SU-DHL-6 (cell line): Measurements from ENCODE around the gene PRR36.

Source experiments
- H2AFZ ChIP-seq: fragments of 200-600 bp; sonication (generic); 2 replicates; pipeline ENCODE4 v1.6.1; 2014; ENCODE audit warnings: low read depth, mild to moderate bottlenecking, moderate library complexity, mixed read lengths, antibody characterized with exemption, low read length; ENCODE audit not compliant: severe bottlenecking
- H3F3A ChIP-seq: fragments of 200-600 bp; shearing (Covaris generic); 2 replicates; pipeline ENCODE4 v1.6.0; 2016; ENCODE audit warnings: antibody characterized with exemption, mild to moderate bottlenecking; ENCODE audit not compliant: insufficient read depth
- H3K27ac ChIP-seq: fragments of 200-600 bp; sonication (generic); 2 replicates; pipeline ENCODE4 v1.5.1; 2016; ENCODE audit warnings: low read depth, mild to moderate bottlenecking, low read length, moderate library complexity, mixed read lengths
- H3K27me3 ChIP-seq: fragments of 200-600 bp; sonication (generic), shearing (Covaris generic); 2 replicates; pipeline ENCODE4 v1.6.0; 2014; ENCODE audit warnings: mild to moderate bottlenecking, low read length
- H3K36me3 ChIP-seq: fragments of 200-600 bp; sonication (generic); 2 replicates; pipeline ENCODE4 v1.6.1; 2014; ENCODE audit warnings: mild to moderate bottlenecking, low read length, mixed read lengths
- H3K4me2 ChIP-seq: fragments of 300-600, 200-600 bp; shearing (Covaris generic), sonication (generic); 2 replicates; pipeline ENCODE4 v1.6.0; 2014; ENCODE audit warnings: low read length, low read depth, mild to moderate bottlenecking; ENCODE audit not compliant: poor library complexity, severe bottlenecking
- H3K4me3 ChIP-seq: fragments of 200-600 bp; sonication (generic); 2 replicates; pipeline ENCODE4 v1.5.1; 2014; ENCODE audit warnings: antibody characterized with exemption, low read length, mild to moderate bottlenecking, mixed read lengths; ENCODE audit not compliant: insufficient read depth, poor library complexity, severe bottlenecking
- H3K79me2 ChIP-seq: fragments of 200-600 bp; sonication (generic); 2 replicates; pipeline ENCODE4 v1.6.1; 2014; ENCODE audit warnings: mild to moderate bottlenecking, low read length, moderate library complexity; ENCODE audit not compliant: insufficient read depth
- H3K9ac ChIP-seq: fragments of 200-600 bp; sonication (generic); 2 replicates; pipeline ENCODE4 v1.7.0; 2014; ENCODE audit warnings: mild to moderate bottlenecking, low read length
- H3K9me2 ChIP-seq: fragments of 200-600 bp; sonication (generic); replicated peaks from 2 replicates; pipeline ENCODE4 v1.6.1; 2014; ENCODE audit warnings: low read length; ENCODE audit not compliant: insufficient read depth
- H3K9me3 ChIP-seq: fragments of 200-600 bp; sonication (generic); 2 replicates; pipeline ENCODE4 v1.6.1; 2014; ENCODE audit warnings: low read length, mixed read lengths; ENCODE audit not compliant: insufficient read depth
- H4K20me1 ChIP-seq: fragments of 200-600 bp; sonication (generic); 2 replicates; pipeline ENCODE4 v1.6.1; 2014; ENCODE audit warnings: low read depth, mild to moderate bottlenecking, antibody characterized with exemption, low read length, moderate library complexity, mixed read lengths
- CTCF ChIP-seq: fragments of 200-600 bp; sonication (generic); IDR thresholded peaks from one replicate; pipeline ENCODE4 v1.5.1; 2017; ENCODE audit warnings: antibody characterized with exemption, mild to moderate bottlenecking, low read length, moderate library complexity; ENCODE audit not compliant: insufficient read depth, poor library complexity, severe bottlenecking
- EZH2phosphoT487 ChIP-seq: fragments of 200-600 bp; sonication (generic), shearing (Covaris generic); conservative IDR thresholded peaks from 2 replicates; pipeline ENCODE4 v1.6.1; 2018; ENCODE audit warnings: mild to moderate bottlenecking, antibody characterized with exemption, low read length, moderate library complexity, mixed read lengths

PRR36 gene

DNA sequence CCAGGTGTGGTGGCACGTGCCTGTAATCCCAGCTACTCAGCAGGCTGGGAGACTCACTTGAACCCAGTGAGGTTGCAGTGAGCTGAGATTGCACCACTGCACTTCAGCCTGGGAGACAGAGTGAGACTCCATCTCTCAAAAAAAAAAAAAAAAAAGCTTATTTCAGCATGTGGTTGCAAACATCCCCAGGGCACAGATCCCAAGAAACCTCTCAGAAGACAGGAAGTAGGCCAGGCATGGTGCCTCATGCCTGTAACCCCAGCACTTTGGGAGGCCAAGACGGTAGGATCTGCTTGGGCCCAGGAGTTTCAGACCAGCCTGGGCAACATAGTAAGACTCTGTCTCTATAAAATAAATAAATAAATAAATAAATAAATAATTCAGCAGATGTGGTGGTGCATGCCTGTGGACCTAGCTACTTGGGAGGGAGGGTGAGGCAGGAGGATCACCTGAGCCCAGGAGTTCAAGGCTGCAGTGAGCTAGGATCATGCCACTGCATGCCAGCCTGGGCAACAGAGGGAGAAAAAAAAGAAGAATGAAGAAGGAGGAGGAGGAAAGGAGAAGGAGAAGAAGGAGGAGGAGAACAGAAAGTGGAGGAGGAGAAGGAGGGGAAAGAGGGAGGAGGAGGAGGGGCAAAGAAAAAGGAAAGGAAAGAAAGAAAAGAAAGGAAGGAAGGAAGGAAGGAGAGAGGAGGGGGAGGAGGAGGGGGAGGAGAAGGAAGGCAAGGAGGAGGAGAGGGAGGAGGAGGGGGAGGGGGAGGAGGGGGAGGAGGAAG, 9.8 kb upstream of the PRR36 start:
- Histone ChIP-seq H3K27ac (no peak overlapping the region), H3K4me3 (no peak overlapping the region), H4K20me1 (no peaks in the 10 kb centered on the region), H3K9ac (no peak overlapping the region), H3K36me3 (no peaks in the 10 kb centered on the region), H3F3A (no peaks in the 10 kb centered on the region), H2AFZ (no peak overlapping the region), H3K27me3 (no peaks in the 10 kb centered on the region), H3K9me2 (no peaks in the 10 kb centered on the region), H3K9me3 (no peaks in the 10 kb centered on the region), H3K79me2 (no peaks in the 10 kb centered on the region), H3K4me2 (no peak overlapping the region)
- TF ChIP-seq CTCF: no peak
- no peak for TF ChIP-seq EZH2phosphoT487

GRCh38 chr19:7883105-7883504, 8.9 kb upstream of the PRR36 start:
- Histone ChIP-seq H3K36me3 (no peaks in the 10 kb centered on the region), H4K20me1 (no peaks in the 10 kb centered on the region), H3K79me2 (no peaks in the 10 kb centered on the region), H2AFZ (no peak overlapping the region), H3K9me2 (no peaks in the 10 kb centered on the region), H3K4me3 (no peak overlapping the region), H3K9me3 (no peaks in the 10 kb centered on the region), H3K27ac (no peak overlapping the region), H3K4me2 (no peak overlapping the region), H3F3A (no peaks in the 10 kb centered on the region), H3K27me3 (no peaks in the 10 kb centered on the region), H3K9ac (no peak overlapping the region)
- TF ChIP-seq EZH2phosphoT487: no peak
- no peak for TF ChIP-seq CTCF

DNA sequence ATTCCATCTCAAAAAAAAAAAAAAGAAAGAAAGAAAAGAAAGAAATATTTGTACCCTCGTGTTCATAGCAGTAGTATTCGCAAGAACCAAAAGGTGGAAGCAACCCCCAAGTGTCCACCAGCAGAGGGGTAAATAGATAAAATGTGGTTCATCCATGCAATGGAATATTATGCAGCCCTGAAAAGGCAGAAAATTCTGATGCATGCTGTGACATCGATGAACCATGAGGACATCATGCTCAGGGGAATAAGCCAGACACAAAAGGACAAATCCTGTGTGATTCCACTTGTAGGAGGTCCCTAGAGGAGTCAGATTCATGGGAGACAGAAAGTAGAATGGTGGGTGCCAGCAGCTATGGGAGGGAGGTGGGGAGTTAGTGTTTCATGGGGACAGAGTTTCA, 7.7 kb upstream of the PRR36 start:
- Histone ChIP-seq H2AFZ (no peak overlapping the region), H3K36me3 (no peaks in the 10 kb centered on the region), H3K9ac (no peak overlapping the region), H3K27ac (no peak overlapping the region), H3K9me3 (no peaks in the 10 kb centered on the region), H3K9me2 (no peaks in the 10 kb centered on the region), H3K27me3 (no peaks in the 10 kb centered on the region), H4K20me1 (no peaks in the 10 kb centered on the region), H3F3A (no peaks in the 10 kb centered on the region), H3K79me2 (no peaks in the 10 kb centered on the region), H3K4me3 (no peak overlapping the region), H3K4me2 (no peak overlapping the region)
- TF ChIP-seq EZH2phosphoT487 (no peak), CTCF (no peak)
